ENCODE measurements around the gene BCAP31.

- TF ChIP-seq CTCF (IDR thresholded peaks at IDR 0.05) (no peak), POLR2A (IDR thresholded peaks at IDR 0.05) (no peak)
Measured at GRCh38 chrX:153668423-153669173, 55.6 kb downstream of the BCAP31 start.
